ENCODE data around the gene MAD1L1. TPM values are rescaled to one million over a fixed set of nuclear protein-coding genes. Genes with fewer than 3 reads are reported as not detected.

Gene MAD1L1
- total and polyA plus RNA-seq, 2 of the 4 experiments (the other 2 are of a cell fraction), result 29.0 to 40.9 TPM

DNA sequence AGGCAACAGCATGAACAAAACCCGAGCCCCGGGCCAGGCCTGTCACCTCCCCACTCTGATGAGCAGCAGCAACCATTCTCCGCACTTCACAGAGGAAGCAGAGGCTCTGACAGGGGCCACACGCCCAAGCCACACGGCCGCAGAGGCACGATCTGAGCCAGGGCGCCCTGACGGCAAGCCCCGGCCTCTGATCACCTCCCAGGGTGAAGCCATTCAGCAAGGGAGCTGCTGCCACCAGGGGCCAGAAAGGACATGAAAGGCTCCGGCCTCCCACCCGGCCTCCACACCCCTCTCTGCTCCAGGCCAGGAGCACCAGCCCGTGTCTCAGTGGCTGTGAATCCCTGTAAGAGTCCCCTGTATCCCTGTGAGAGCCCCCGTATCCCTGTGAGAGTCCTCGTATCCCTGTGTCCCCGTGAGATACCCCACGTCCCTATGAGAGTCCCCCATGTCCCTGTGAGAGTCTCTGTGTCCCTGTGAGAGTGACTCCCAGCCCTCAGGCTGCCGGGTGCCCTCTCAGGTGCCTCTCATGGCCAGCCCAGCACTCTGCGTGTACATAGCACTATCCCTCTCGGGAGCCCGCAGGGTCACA, 187.8 kb downstream of the MAD1L1 start:
- Histone ChIP-seq H3K27ac (ENCODE audit: insufficient read depth, low read length) (no peak overlapping the region), H2AFZ (replicated peaks; ENCODE audit: low read length, poor library complexity) (no peak overlapping the region), H4K8ac (ENCODE audit: low read depth in 2 of 2, low read length in 2 of 2) (no peak overlapping the region), H4K91ac (ENCODE audit: insufficient read depth, low read depth, low read length) (no peak overlapping the region), H3K79me1 (ENCODE audit: low read depth in 1 of 2, low read length in 2 of 2) (peaks cover 6 to 14% of the 10 kb centered on the region in 2 experiments; a peak in 3 of 4 replicates), H2AK5ac (ENCODE audit: low read depth, low read length) (no peak overlapping the region), H3K9me3 (ENCODE audit: control insufficient read depth, insufficient read depth, low read length) (no peaks in the 10 kb centered on the region), H3K14ac (replicated peaks; ENCODE audit: low read depth, low read length) (no peak overlapping the region), H3K18ac (ENCODE audit: low read depth, low read length) (no peak overlapping the region), H4K20me1 (ENCODE audit: insufficient read depth, low read length) (peaks cover 4% of the 10 kb centered on the region), H3K27me3 (ENCODE audit: control insufficient read depth, insufficient read depth, low read length) (no peaks in the 10 kb centered on the region), H3K4me1 (ENCODE audit: control insufficient read depth, insufficient read depth, low read length) (no peaks in the 10 kb centered on the region), H2BK120ac (ENCODE audit: low read depth, low read length) (no peak overlapping the region), H3K23ac (ENCODE audit: low read depth, low read length) (no peak overlapping the region), H2BK20ac (ENCODE audit: low read depth, low read length) (no peak overlapping the region), H3K4me3 (ENCODE audit: insufficient read depth, low read depth, low read length) (no peak overlapping the region), H2BK15ac (ENCODE audit: low read depth, low read length) (no peak overlapping the region), H3K4ac (ENCODE audit: low read depth, low read length) (no peak overlapping the region), H2AK9ac (replicated peaks; ENCODE audit: low read depth, low read length, poor library complexity) (no peak overlapping the region), H2BK5ac (ENCODE audit: low read depth, low read length, poor library complexity, severe bottlenecking) (no peak overlapping the region), H4K5ac (ENCODE audit: low read depth, low read length) (no peak overlapping the region), H3K9ac (ENCODE audit: low read depth, low read length) (no peak overlapping the region), H3K36me3 (ENCODE audit: control insufficient read depth, insufficient read depth, low read length) (peaks cover 5% of the 10 kb centered on the region; the same call in 1 of the 2 replicates), H3K56ac (ENCODE audit: extremely low read depth, insufficient read depth, low read length) (no peak overlapping the region), H3K9me1 (ENCODE audit: insufficient read depth, low read length) (peaks cover 14% of the 10 kb centered on the region), H3K4me2 (ENCODE audit: low read depth, low read length) (no peak overlapping the region)
- intact Hi-C loops (cut with micrococcal nuclease) (no loop called here), in situ Hi-C loops (cut with MboI; ENCODE audit: low sequenced_read_pairs) (no loop called here), dilution Hi-C loops (cut with HindIII; ENCODE audit: low sequenced_read_pairs, unreplicated experiment) (no loop called here)
- ChIA-PET CTCF (no interaction called here), POLR2A (ENCODE audit: unreplicated experiment) (no interaction called here)
- 93% methylated on average over 10 of the region's 21 CpGs; no CpG with 5 or more reads in 1 of the 2 experiments for WGBS, 2 experiments (ENCODE audit: extremely low coverage in 2 of 2, insufficient read length in 1 of 2)
- no TSS peak for BruUV-seq (replicated peaks)
- TF ChIP-seq MXI1 (IDR thresholded peaks at IDR 0.05; ENCODE audit: borderline replicate concordance, low read depth, low read length), result no peak
- no peak for TF ChIP-seq BHLHE40 (IDR thresholded peaks at IDR 0.05; ENCODE audit: low read depth, low read length)
- TF ChIP-seq RCOR1 (IDR thresholded peaks at IDR 0.05; ENCODE audit: insufficient replicate concordance, low read length), result no peak
- no peak for TF ChIP-seq NFE2L2 (IDR thresholded peaks at IDR 0.05; ENCODE audit: low read depth, low read length)
- no peak for TF ChIP-seq RAD21 (IDR thresholded peaks at IDR 0.05; ENCODE audit: low read length)
- no peak for TF ChIP-seq FOS (IDR thresholded peaks at IDR 0.05; ENCODE audit: low read depth, low read length)
- no peak for TF ChIP-seq CEBPB (IDR thresholded peaks at IDR 0.05; ENCODE audit: low read depth, low read length)
- TF ChIP-seq, protein P1, sequence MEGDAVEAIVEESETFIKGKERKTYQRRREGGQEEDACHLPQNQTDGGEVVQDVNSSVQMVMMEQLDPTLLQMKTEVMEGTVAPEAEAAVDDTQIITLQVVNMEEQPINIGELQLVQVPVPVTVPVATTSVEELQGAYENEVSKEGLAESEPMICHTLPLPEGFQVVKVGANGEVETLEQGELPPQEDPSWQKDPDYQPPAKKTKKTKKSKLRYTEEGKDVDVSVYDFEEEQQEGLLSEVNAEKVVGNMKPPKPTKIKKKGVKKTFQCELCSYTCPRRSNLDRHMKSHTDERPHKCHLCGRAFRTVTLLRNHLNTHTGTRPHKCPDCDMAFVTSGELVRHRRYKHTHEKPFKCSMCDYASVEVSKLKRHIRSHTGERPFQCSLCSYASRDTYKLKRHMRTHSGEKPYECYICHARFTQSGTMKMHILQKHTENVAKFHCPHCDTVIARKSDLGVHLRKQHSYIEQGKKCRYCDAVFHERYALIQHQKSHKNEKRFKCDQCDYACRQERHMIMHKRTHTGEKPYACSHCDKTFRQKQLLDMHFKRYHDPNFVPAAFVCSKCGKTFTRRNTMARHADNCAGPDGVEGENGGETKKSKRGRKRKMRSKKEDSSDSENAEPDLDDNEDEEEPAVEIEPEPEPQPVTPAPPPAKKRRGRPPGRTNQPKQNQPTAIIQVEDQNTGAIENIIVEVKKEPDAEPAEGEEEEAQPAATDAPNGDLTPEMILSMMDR (conservative IDR thresholded peaks at IDR 0.05; ENCODE audit: low read depth, low read length), result no peak
- TF ChIP-seq RFX5 (IDR thresholded peaks at IDR 0.05; ENCODE audit: low read depth, low read length), result no peak
- no peak for TF ChIP-seq MAZ (IDR thresholded peaks at IDR 0.05; ENCODE audit: borderline replicate concordance, low read depth, low read length)
- no peak for TF ChIP-seq CHD1 (IDR thresholded peaks at IDR 0.05; ENCODE audit: low read depth, low read length)
- no peak for TF ChIP-seq POLR2A (IDR thresholded peaks at IDR 0.05; ENCODE audit: low read depth, low read length)
- no peak for TF ChIP-seq USF2 (IDR thresholded peaks at IDR 0.05; ENCODE audit: low read depth, low read length)
- TF ChIP-seq SMC3 (IDR thresholded peaks at IDR 0.05; ENCODE audit: low read depth, low read length), result no peak
- no peak for TF ChIP-seq MAFK (IDR thresholded peaks at IDR 0.05; ENCODE audit: low read depth, low read length)
- TF ChIP-seq ELK1 (IDR thresholded peaks at IDR 0.05; ENCODE audit: borderline replicate concordance, low read depth, low read length), result no peak
- DNase-seq, result no peak
- no peak for ATAC-seq (ENCODE audit: low read depth)
